ENCODE data around the gene ZBTB21.

GRCh38 chr21:42032968-42033367 is 22.8 kb upstream of the ZBTB21 start:
- no peak for TF ChIP-seq EZH2phosphoT487 (IDR thresholded peaks at IDR 0.05; ENCODE audit: insufficient read depth, low read depth)
- TF ChIP-seq EZH2 (IDR thresholded peaks at IDR 0.05; ENCODE audit: insufficient read depth, poor library complexity, severe bottlenecking), result no peak

Data from GM23248 (cell line).